CD14-positive monocyte (primary cell): ENCODE data around the gene TRABD2B. TPM values are rescaled to one million over a fixed set of nuclear protein-coding genes. Genes with fewer than 3 reads are reported as not detected.

ENCODE experiments used
- DNase-seq, 3 donors: peaks; one replicate each; pipeline ENCODE4 v3.0.0-alpha.2; 2011 to 2022
- H2AFZ ChIP-seq: 2 replicates; pipeline ENCODE4 v1.6.0; 2012; ENCODE audit warnings: mild to moderate bottlenecking, low read depth, low read length, inconsistent platforms; ENCODE audit not compliant: insufficient read depth, poor library complexity, severe bottlenecking
- H3K27ac ChIP-seq, 2 donors: 1 replicate in 1 of 2; 2 replicates in 1 of 2; pipeline ENCODE4 v1.5.1; 2012 to 2013; ENCODE audit warnings: low read length in 2 of 2, control low read depth in 1 of 2, inconsistent platforms in 1 of 2, low read depth in 1 of 2, mild to moderate bottlenecking in 1 of 2
- H3K27me3 ChIP-seq, 2 donors: one replicate each; pipeline versions ENCODE4 v1.6.0 to v1.6.1; 2011 to 2013; ENCODE audit warnings: low read length in 2 of 2; ENCODE audit not compliant: control insufficient read depth in 2 of 2, insufficient read depth in 2 of 2
- H3K36me3 ChIP-seq, 2 donors: replicated peaks in 1 of 2; 1 replicate in 1 of 2; 2 replicates in 1 of 2; pipeline versions ENCODE4 v1.5.1 to v1.6.1; 2012 to 2013; ENCODE audit warnings: low read length in 2 of 2, control low read depth in 1 of 2, inconsistent platforms in 1 of 2, mild to moderate bottlenecking in 1 of 2; ENCODE audit not compliant: insufficient read depth in 2 of 2, control insufficient read depth in 1 of 2
- H3K4me1 ChIP-seq, 2 donors: 1 replicate in 1 of 2; 2 replicates in 1 of 2; pipeline versions ENCODE4 v1.5.1 to v1.6.1; 2012 to 2013; ENCODE audit warnings: low read length in 2 of 2, control low read depth in 1 of 2, inconsistent platforms in 1 of 2, mild to moderate bottlenecking in 1 of 2, moderate library complexity in 1 of 2; ENCODE audit not compliant: insufficient read depth in 2 of 2, control insufficient read depth in 1 of 2
- H3K4me2 ChIP-seq: replicated peaks from 2 replicates; pipeline ENCODE3; 2012; ENCODE audit warnings: low read length, moderate library complexity, mild to moderate bottlenecking; ENCODE audit not compliant: poor library complexity, severe bottlenecking; ENCODE audit errors: extremely low read depth
- H3K4me3 ChIP-seq, 3 experiments: fragments of 200-600 bp in 1 of 3; sonication (generic) in 1 of 3; replicated peaks in 1 of 3; 1 replicate in 2 of 3; 2 replicates in 1 of 3; pipeline ENCODE4 v1.5.1; 2011 to 2013; ENCODE audit warnings: low read length in 3 of 3, mild to moderate bottlenecking in 3 of 3, control low read depth in 2 of 3, low read depth in 2 of 3, inconsistent platforms in 1 of 3, moderate library complexity in 1 of 3
- H3K79me2 ChIP-seq: 2 replicates; pipeline ENCODE4 v1.6.0; 2012; ENCODE audit warnings: mild to moderate bottlenecking, control low read depth, inconsistent platforms, low read length, moderate library complexity; ENCODE audit not compliant: insufficient read depth
- H3K9ac ChIP-seq: 2 replicates; pipeline ENCODE4 v1.6.0; 2017; ENCODE audit warnings: low read length, mild to moderate bottlenecking; ENCODE audit not compliant: insufficient read depth, poor library complexity, severe bottlenecking
- H3K9me3 ChIP-seq, 2 donors: replicated peaks in 1 of 2; 1 replicate in 1 of 2; 2 replicates in 1 of 2; pipeline versions ENCODE4 v1.5.1 to v1.6.1; 2012 to 2013; ENCODE audit warnings: low read length in 2 of 2, control low read depth in 1 of 2; ENCODE audit not compliant: control insufficient read depth in 1 of 2, insufficient read depth in 1 of 2
- H4K20me1 ChIP-seq: 2 replicates; pipeline ENCODE4 v1.6.0; 2012; ENCODE audit warnings: mild to moderate bottlenecking, low read length, control low read depth, moderate library complexity; ENCODE audit not compliant: insufficient read depth
- H3K27ac Mint-ChIP-seq, 7 donors: one replicate each; pipeline ENCODE4 v1.8.0; 2020; ENCODE audit warnings: mild to moderate bottlenecking in 7 of 7, mixed read lengths in 7 of 7, moderate library complexity in 6 of 7, inconsistent platforms in 2 of 7
- H3K27me3 Mint-ChIP-seq, 3 donors: one replicate each; pipeline ENCODE4 v1.8.0; 2021 to 2022; ENCODE audit warnings: low read depth in 3 of 3, mild to moderate bottlenecking in 3 of 3, mixed read lengths in 3 of 3, moderate library complexity in 3 of 3, inconsistent platforms in 1 of 3
- H3K36me3 Mint-ChIP-seq, 2 donors: one replicate each; pipeline ENCODE4 v1.8.0; 2020; ENCODE audit warnings: mixed read lengths in 2 of 2, inconsistent platforms in 1 of 2, mild to moderate bottlenecking in 1 of 2
- H3K4me1 Mint-ChIP-seq: one replicate; pipeline ENCODE4 v1.8.0; 2020; ENCODE audit warnings: mild to moderate bottlenecking, mixed read lengths
- H3K4me3 Mint-ChIP-seq, 2 donors: one replicate each; pipeline ENCODE4 v1.8.0; 2020; ENCODE audit warnings: mild to moderate bottlenecking in 2 of 2, mixed read lengths in 2 of 2, moderate library complexity in 1 of 2
- H3K9me3 Mint-ChIP-seq, 7 donors: one replicate each; pipeline ENCODE4 v1.8.0; 2020 to 2022; ENCODE audit warnings: mixed read lengths in 7 of 7, mild to moderate bottlenecking in 6 of 7, moderate library complexity in 6 of 7, inconsistent platforms in 2 of 7
- WGBS: methylation state at CpG from one replicate; pipeline ENCODE4 v1.1.5; 2013; ENCODE audit warnings: missing lambda C conversion rate; ENCODE audit not compliant: insufficient coverage; 5-methylcytosine and 5-hydroxymethylcytosine counted together
- intact Hi-C, 2 donors: fragments of 100-400 bp; cut with micrococcal nuclease; formaldehyde crosslinking; loops; one replicate each; pipeline versions ENCODE4 v1.15.0 to v1.15.1; 2023
- polyA plus RNA-seq, 3 donors: library from polyadenylated mRNA; depleted of rRNA in 1 of 3; unstranded in 2 of 3; stranded (reverse) in 1 of 3; fragments of 300-500 nt in 2 of 3; fragments of >200 nt in 1 of 3; fragmentation: Illumina TruSeq in 2 of 3; gene quantifications; 1 replicate in 2 of 3; 2 replicates in 1 of 3; pipeline ENCODE4 v1.2.3, GENCODE V29; 2012 to 2021
- TF ChIP-seq, protein P1 (sequence below): fragments of 200-600 bp; IDR thresholded peaks from one replicate; pipeline ENCODE4 v1.8.0; 2022; ENCODE audit warnings: antibody characterized with exemption, mild to moderate bottlenecking

The TRABD2B gene
- polyA plus RNA-seq, 3 donors = not detected

DNA sequence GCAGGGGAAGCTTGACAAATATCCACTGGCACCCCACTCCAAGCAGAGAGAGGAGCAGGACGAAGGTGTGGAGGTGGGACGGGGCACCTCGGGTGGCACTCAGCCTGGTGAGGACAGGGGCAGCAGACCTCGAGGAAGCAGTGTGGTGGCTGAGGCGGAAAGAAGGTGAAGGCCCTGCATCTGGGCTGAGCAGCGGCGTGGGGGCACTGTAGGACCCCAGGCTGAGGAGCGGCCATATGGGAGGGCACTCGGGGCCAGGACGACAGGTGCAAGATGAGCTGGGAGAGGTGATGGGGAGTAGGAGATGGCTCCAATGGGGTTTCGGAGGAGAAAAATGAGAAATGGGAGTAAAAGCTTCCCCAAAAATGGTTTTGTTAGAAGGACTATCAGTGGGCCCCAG is 224.9 kb downstream of the TRABD2B start:
- H4K20me1 ChIP-seq = no peaks in the 10 kb centered on the region
- 94% methylated on average over 11 of the region's 11 CpGs for WGBS
- no peak overlapping the region for H3K4me3 Mint-ChIP-seq
- intact Hi-C loops = no loop called here
- no peaks in the 10 kb centered on the region for H3K4me1 Mint-ChIP-seq
- H3K27me3 Mint-ChIP-seq = peaks cover 2 to 14% (median 13%) of the 10 kb centered on the region in 3 donors
- no peak overlapping the region for H3K27ac ChIP-seq
- H3K27ac Mint-ChIP-seq = no peak overlapping the region
- no peaks in the 10 kb centered on the region for H3K36me3 Mint-ChIP-seq
- H3K4me2 ChIP-seq = no peak overlapping the region
- H3K4me1 ChIP-seq = no peaks in the 10 kb centered on the region
- no peaks in the 10 kb centered on the region for H3K9me3 ChIP-seq
- no peaks in the 10 kb centered on the region for H3K27me3 ChIP-seq
- H3K4me3 ChIP-seq = no peak overlapping the region
- TF ChIP-seq, protein P1, sequence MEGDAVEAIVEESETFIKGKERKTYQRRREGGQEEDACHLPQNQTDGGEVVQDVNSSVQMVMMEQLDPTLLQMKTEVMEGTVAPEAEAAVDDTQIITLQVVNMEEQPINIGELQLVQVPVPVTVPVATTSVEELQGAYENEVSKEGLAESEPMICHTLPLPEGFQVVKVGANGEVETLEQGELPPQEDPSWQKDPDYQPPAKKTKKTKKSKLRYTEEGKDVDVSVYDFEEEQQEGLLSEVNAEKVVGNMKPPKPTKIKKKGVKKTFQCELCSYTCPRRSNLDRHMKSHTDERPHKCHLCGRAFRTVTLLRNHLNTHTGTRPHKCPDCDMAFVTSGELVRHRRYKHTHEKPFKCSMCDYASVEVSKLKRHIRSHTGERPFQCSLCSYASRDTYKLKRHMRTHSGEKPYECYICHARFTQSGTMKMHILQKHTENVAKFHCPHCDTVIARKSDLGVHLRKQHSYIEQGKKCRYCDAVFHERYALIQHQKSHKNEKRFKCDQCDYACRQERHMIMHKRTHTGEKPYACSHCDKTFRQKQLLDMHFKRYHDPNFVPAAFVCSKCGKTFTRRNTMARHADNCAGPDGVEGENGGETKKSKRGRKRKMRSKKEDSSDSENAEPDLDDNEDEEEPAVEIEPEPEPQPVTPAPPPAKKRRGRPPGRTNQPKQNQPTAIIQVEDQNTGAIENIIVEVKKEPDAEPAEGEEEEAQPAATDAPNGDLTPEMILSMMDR = no peak
- no peak overlapping the region for H3K9ac ChIP-seq
- no peak overlapping the region for H2AFZ ChIP-seq
- no peaks in the 10 kb centered on the region for H3K9me3 Mint-ChIP-seq
- H3K36me3 ChIP-seq = no peaks in the 10 kb centered on the region
- DNase-seq = no peak
- no peaks in the 10 kb centered on the region for H3K79me2 ChIP-seq

DNA sequence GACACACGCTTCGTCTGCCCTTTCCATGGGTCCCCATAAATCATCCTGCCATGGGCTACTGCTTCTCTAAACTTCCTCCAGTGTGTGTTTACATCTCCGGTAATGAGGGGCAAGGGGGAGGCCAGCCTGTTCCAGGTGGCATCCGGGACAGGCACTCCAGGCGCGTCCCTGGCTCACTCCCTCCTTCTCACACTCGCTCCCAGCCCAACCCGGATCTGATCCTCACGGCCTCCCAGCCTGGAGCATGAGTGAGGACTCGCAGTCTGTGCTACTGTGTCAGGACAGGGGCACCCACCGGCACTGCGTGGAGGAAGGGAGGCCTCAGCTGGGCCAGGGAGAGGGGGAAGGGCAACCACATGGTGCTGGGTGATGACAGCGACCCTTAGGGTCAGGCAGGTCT is 225.4 kb downstream of the TRABD2B start:
- Mint-ChIP-seq H3K4me3 (no peak overlapping the region), H3K27ac (peak overlapping the region in 1 of 7 donors; percentile 71), H3K36me3 (no peaks in the 10 kb centered on the region), H3K4me1 (no peaks in the 10 kb centered on the region), H3K9me3 (no peaks in the 10 kb centered on the region), H3K27me3 (peaks cover 2 to 14% (median 13%) of the 10 kb centered on the region in 3 donors)
- intact Hi-C loops = no loop called here
- 42% methylated on average over 6 of the region's 13 CpGs for WGBS
- H3K4me1 ChIP-seq = no peaks in the 10 kb centered on the region
- TF ChIP-seq, protein P1 = no peak
- H4K20me1 ChIP-seq = no peaks in the 10 kb centered on the region
- H3K9ac ChIP-seq = no peak overlapping the region
- H3K36me3 ChIP-seq = no peaks in the 10 kb centered on the region
- H3K79me2 ChIP-seq = no peaks in the 10 kb centered on the region
- no peak overlapping the region for H3K4me3 ChIP-seq
- H2AFZ ChIP-seq = no peak overlapping the region
- H3K27ac ChIP-seq = no peak overlapping the region
- H3K4me2 ChIP-seq = no peak overlapping the region
- H3K27me3 ChIP-seq = no peaks in the 10 kb centered on the region
- no peak for DNase-seq
- H3K9me3 ChIP-seq = no peaks in the 10 kb centered on the region
